ENCODE data around the gene CPAMD8. TPM values are rescaled to one million over a fixed set of nuclear protein-coding genes. Genes with fewer than 3 reads are reported as not detected.

The CPAMD8 gene
- total RNA-seq, 2 experiments from 2014 or later: not detected

- Mint-ChIP-seq H3K4me1 (ENCODE audit: low read depth) (no peaks in the 10 kb centered on the region), H3K9me3 (no peaks in the 10 kb centered on the region), H3K4me3 (no peak overlapping the region), H3K27ac (no peak overlapping the region), H3K27me3 (peaks cover 3% of the 10 kb centered on the region), H3K36me3 (ENCODE audit: low read depth) (no peaks in the 10 kb centered on the region)
- ATAC-seq: no peak
- CTCF ChIA-PET: no interaction called here
- no peak for TF ChIP-seq CTCF (IDR thresholded peaks at IDR 0.05)
- no peak for DNase-seq
- intact Hi-C loops (cut with micrococcal nuclease): no loop called here
- POLR2A ChIA-PET: interaction anchor here (0.6 kb wide), 1 partner anchor 635 kb away, joined by 6 read pairs; no protein-coding TSS in a partner anchor
Observed at GRCh38 chr19:17006579-17006978, 20.0 kb downstream of the CPAMD8 start.

GRCh38 chr19:17005000-17005399, 21.6 kb downstream of the CPAMD8 start:
- H3K4me3 Mint-ChIP-seq: no peak overlapping the region
- H3K27ac Mint-ChIP-seq: no peak overlapping the region
- no peaks in the 10 kb centered on the region for H3K9me3 Mint-ChIP-seq
- no peaks in the 10 kb centered on the region for H3K4me1 Mint-ChIP-seq (ENCODE audit: low read depth)
- peaks cover 3% of the 10 kb centered on the region for H3K27me3 Mint-ChIP-seq
- POLR2A ChIA-PET: no interaction called here
- no peak for DNase-seq
- ATAC-seq: no peak
- no peaks in the 10 kb centered on the region for H3K36me3 Mint-ChIP-seq (ENCODE audit: low read depth)
- intact Hi-C loops (cut with micrococcal nuclease): no loop called here
- CTCF ChIA-PET: no interaction called here
- TF ChIP-seq CTCF (IDR thresholded peaks at IDR 0.05): no peak

GRCh38 chr19:17004386-17004785, 22.2 kb downstream of the CPAMD8 start:
- Mint-ChIP-seq H3K9me3 (no peaks in the 10 kb centered on the region), H3K27me3 (peaks cover 3% of the 10 kb centered on the region), H3K4me3 (no peak overlapping the region), H3K36me3 (ENCODE audit: low read depth) (no peaks in the 10 kb centered on the region), H3K27ac (no peak overlapping the region), H3K4me1 (ENCODE audit: low read depth) (no peaks in the 10 kb centered on the region)
- ATAC-seq: no peak
- ChIA-PET POLR2A (no interaction called here), CTCF (no interaction called here)
- DNase-seq: no peak
- intact Hi-C loops (cut with micrococcal nuclease): no loop called here
- TF ChIP-seq CTCF (IDR thresholded peaks at IDR 0.05): no peak

GRCh38 chr19:17002455-17002854, 24.2 kb downstream of the CPAMD8 start:
- Mint-ChIP-seq H3K27ac (no peak overlapping the region), H3K4me3 (no peak overlapping the region), H3K4me1 (ENCODE audit: low read depth) (no peaks in the 10 kb centered on the region), H3K27me3 (peaks cover 10% of the 10 kb centered on the region), H3K36me3 (ENCODE audit: low read depth) (no peaks in the 10 kb centered on the region), H3K9me3 (peaks cover 8% of the 10 kb centered on the region)
- ATAC-seq (no peak), DNase-seq (no peak)
- intact Hi-C loops (cut with micrococcal nuclease): no loop called here
- TF ChIP-seq CTCF (IDR thresholded peaks at IDR 0.05): no peak
- ChIA-PET CTCF (no interaction called here), POLR2A (no interaction called here)

GRCh38 chr19:17001603-17002183, 24.9 kb downstream of the CPAMD8 start:
- peaks cover 10% of the 10 kb centered on the region for H3K27me3 Mint-ChIP-seq
- POLR2A ChIA-PET: no interaction called here
- ATAC-seq (no peak), DNase-seq (no peak)
- peaks cover 8% of the 10 kb centered on the region for H3K9me3 Mint-ChIP-seq
- no peaks in the 10 kb centered on the region for H3K36me3 Mint-ChIP-seq (ENCODE audit: low read depth)
- H3K4me3 Mint-ChIP-seq: no peak overlapping the region
- intact Hi-C loops (cut with micrococcal nuclease): no loop called here
- no peak overlapping the region for H3K27ac Mint-ChIP-seq
- CTCF ChIA-PET: no interaction called here
- TF ChIP-seq CTCF (IDR thresholded peaks at IDR 0.05): no peak
- no peaks in the 10 kb centered on the region for H3K4me1 Mint-ChIP-seq (ENCODE audit: low read depth)

Measured in activated CD8-positive, alpha-beta T cell treated with anti-CD3 and anti-CD28 coated beads for 36 hours (primary cell).